CD4-positive, alpha-beta T cell (primary cell): ENCODE data around the gene CDH4. TPM values are rescaled to one million over a fixed set of nuclear protein-coding genes. Genes with fewer than 3 reads are reported as not detected.

Experiments used
- ATAC-seq: fragments of 200-7000 bp; cut with Tn5 transposase; one replicate; pipeline ENCODE4 v1.10.0; 2022; ENCODE audit warnings: mild to moderate bottlenecking; ENCODE audit not compliant: poor library complexity
- CTCF ChIA-PET: fragments of 350-600 bp; sonication (Branson Sonifier 250); formaldehyde crosslinking; loops from one replicate; lab custom pipeline; 2021; ENCODE audit warnings: antibody characterized with exemption, inconsistent platforms; lab: Charles Lee
- POLR2A ChIA-PET: fragments of 350-600 bp; sonication (Branson Sonifier 250); formaldehyde crosslinking; loops from one replicate; lab custom pipeline; 2021; ENCODE audit warnings: antibody characterized with exemption, inconsistent platforms; lab: Charles Lee
- DNase-seq, 14 experiments: peaks; one replicate each; pipeline ENCODE4 v3.0.0-alpha.2; 2013 to 2020; ENCODE audit warnings: mixed read lengths in 2 of 14
- H3K27ac ChIP-seq, 2 donors: one replicate each; pipeline versions ENCODE4 v1.5.1 to v1.7.0; 2013; ENCODE audit warnings: low read length in 2 of 2, low read depth in 1 of 2, mild to moderate bottlenecking in 1 of 2
- H3K27me3 ChIP-seq, 2 experiments: 1 replicate in 1 of 2; 2 replicates in 1 of 2; pipeline versions ENCODE4 v1.6.1 to v1.7.0; 2013; ENCODE audit warnings: low read length in 2 of 2, control low read depth in 1 of 2, mild to moderate bottlenecking in 1 of 2, moderate library complexity in 1 of 2; ENCODE audit not compliant: insufficient read depth in 2 of 2, control insufficient read depth in 1 of 2
- H3K36me3 ChIP-seq: one replicate; pipeline ENCODE4 v1.6.1; 2013; ENCODE audit warnings: low read length, control low read depth; ENCODE audit not compliant: insufficient read depth
- H3K4me1 ChIP-seq: one replicate; pipeline ENCODE4 v1.6.1; 2013; ENCODE audit warnings: low read length, control low read depth; ENCODE audit not compliant: insufficient read depth
- H3K4me3 ChIP-seq: one replicate; pipeline ENCODE4 v1.5.1; 2013; ENCODE audit warnings: mild to moderate bottlenecking, low read length, moderate library complexity
- H3K9me3 ChIP-seq, 2 experiments: 1 replicate in 1 of 2; 2 replicates in 1 of 2; pipeline versions ENCODE4 v1.6.1 to v1.7.0; 2013; ENCODE audit warnings: low read length in 2 of 2, mild to moderate bottlenecking in 2 of 2, control low read depth in 1 of 2, moderate library complexity in 1 of 2; ENCODE audit not compliant: control insufficient read depth in 1 of 2, insufficient read depth in 1 of 2
- H3K27ac Mint-ChIP-seq: one replicate; pipeline ENCODE4 v1.8.0; 2020; ENCODE audit warnings: mixed read lengths
- H3K27me3 Mint-ChIP-seq: one replicate; pipeline ENCODE4 v1.8.0; 2021; ENCODE audit warnings: mixed read lengths
- H3K36me3 Mint-ChIP-seq: one replicate; pipeline ENCODE4 v1.8.0; 2021; ENCODE audit warnings: low read depth, mixed read lengths
- H3K4me1 Mint-ChIP-seq: one replicate; pipeline ENCODE4 v1.8.0; 2021; ENCODE audit warnings: low read depth, mixed read lengths
- H3K4me3 Mint-ChIP-seq: one replicate; pipeline ENCODE4 v1.8.0; 2020; ENCODE audit warnings: mild to moderate bottlenecking, mixed read lengths
- H3K9me3 Mint-ChIP-seq: one replicate; pipeline ENCODE4 v1.8.0; 2020; ENCODE audit warnings: mixed read lengths
- intact Hi-C, 2 experiments: fragments of 100-400 bp; cut with DNase I in 1 of 2; cut with micrococcal nuclease in 1 of 2; formaldehyde crosslinking; loops; one replicate each; pipeline versions ENCODE4 v1.15.1 to v1.9.0; 2023 to 2025; cut with DNase I, micrococcal nuclease
- total RNA-seq, 174 experiments: library from RNA in 2 of 174; stranded (reverse) in 2 of 174; gene quantifications; one replicate each; pipeline ENCODE4 v1.2.3 and lab custom pipeline; 2021 to 2026
- TF ChIP-seq, protein P1 (sequence below): fragments of 200-600 bp; IDR thresholded peaks from one replicate; pipeline ENCODE4 v1.8.0; 2022; ENCODE audit warnings: antibody characterized with exemption, mild to moderate bottlenecking

Gene CDH4
- total RNA-seq, 2 experiments from 2014 or later: 0.11 TPM

DNA sequence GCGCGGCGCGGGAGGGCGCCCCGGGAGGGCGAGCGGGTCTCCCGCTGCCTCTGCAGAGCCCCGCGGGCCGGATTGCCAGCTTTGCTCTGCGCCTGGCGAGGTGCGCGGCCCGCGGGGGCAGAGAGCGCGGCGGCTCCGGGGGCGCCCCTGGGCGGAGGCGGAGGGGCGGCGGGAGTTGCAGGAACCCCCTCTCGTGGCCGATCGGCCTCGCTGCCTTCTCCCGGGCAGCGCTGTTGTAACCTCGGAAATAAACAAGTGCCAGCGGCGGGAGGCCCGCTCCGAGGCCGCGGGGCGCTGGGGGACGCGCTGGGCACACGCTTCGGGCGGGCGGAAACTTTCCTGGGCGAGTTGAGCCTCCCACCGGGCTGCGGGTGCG lies 1.2 kb downstream of the CDH4 start:
- no peaks in the 10 kb centered on the region for H3K4me1 Mint-ChIP-seq
- no peak overlapping the region for H3K4me3 Mint-ChIP-seq
- TF ChIP-seq, protein P1, sequence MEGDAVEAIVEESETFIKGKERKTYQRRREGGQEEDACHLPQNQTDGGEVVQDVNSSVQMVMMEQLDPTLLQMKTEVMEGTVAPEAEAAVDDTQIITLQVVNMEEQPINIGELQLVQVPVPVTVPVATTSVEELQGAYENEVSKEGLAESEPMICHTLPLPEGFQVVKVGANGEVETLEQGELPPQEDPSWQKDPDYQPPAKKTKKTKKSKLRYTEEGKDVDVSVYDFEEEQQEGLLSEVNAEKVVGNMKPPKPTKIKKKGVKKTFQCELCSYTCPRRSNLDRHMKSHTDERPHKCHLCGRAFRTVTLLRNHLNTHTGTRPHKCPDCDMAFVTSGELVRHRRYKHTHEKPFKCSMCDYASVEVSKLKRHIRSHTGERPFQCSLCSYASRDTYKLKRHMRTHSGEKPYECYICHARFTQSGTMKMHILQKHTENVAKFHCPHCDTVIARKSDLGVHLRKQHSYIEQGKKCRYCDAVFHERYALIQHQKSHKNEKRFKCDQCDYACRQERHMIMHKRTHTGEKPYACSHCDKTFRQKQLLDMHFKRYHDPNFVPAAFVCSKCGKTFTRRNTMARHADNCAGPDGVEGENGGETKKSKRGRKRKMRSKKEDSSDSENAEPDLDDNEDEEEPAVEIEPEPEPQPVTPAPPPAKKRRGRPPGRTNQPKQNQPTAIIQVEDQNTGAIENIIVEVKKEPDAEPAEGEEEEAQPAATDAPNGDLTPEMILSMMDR: no peak
- ATAC-seq: no peak
- no peak for DNase-seq
- ChIA-PET POLR2A (no interaction called here), CTCF (no interaction called here)
- peaks cover 65% of the 10 kb centered on the region for H3K27me3 Mint-ChIP-seq
- Histone ChIP-seq H3K36me3 (no peaks in the 10 kb centered on the region), H3K4me1 (peaks cover 2% of the 10 kb centered on the region), H3K9me3 (peaks cover 0 to 24% of the 10 kb centered on the region in 2 experiments), H3K27me3 (peaks cover 31 to 48% of the 10 kb centered on the region in 2 experiments), H3K4me3 (no peak overlapping the region), H3K27ac (no peak overlapping the region)
- H3K27ac Mint-ChIP-seq: no peak overlapping the region
- intact Hi-C loops: no loop called here
- H3K9me3 Mint-ChIP-seq: no peaks in the 10 kb centered on the region
- H3K36me3 Mint-ChIP-seq: no peaks in the 10 kb centered on the region

DNA sequence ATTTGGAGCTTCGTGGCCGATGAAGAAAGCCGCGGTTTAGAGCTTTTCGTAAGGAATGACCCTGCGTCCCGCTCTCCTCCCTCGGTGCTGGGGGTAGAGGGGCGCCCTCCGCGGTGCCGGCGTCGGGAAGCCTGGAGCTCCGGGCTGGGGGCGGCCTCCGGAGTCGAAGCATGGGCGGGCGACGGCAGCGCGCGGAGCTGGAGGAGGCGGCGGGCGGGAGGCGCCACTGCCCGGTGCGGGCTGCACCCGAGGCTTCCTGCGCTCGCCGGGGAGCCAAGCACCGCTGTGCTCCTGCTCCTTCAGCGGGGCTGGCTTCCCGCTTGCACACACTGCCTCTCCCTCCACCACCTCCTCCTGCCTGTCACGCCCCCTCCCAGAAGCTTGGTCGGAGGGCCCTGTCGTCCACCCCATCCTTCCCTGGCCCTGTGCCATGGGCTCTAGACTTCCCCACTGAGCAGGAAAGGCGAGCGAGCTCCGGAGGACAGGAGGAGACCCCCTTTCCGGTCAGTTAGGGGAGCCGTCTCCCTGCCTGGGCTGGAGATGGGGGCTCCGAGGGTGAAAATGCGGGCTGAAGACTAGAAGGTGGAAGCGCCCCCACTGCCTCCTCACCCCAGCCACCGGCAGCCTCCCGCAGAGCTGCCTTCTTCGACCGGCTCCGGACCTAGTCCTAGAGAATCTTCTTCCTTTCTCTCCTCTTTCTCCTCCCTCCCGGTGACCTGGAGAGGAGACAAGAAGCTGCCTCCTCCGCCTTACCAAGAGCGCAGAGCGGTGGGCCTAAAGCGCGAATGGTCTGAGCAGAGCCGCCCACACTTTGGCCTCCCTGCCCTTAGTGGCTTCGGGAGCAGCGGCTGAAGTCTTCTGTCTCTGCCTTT lies 1.8 kb downstream of the CDH4 start:
- DNase-seq: no peak
- Mint-ChIP-seq H3K9me3 (no peaks in the 10 kb centered on the region), H3K4me3 (no peak overlapping the region), H3K4me1 (no peaks in the 10 kb centered on the region), H3K36me3 (no peaks in the 10 kb centered on the region), H3K27me3 (peaks cover 68% of the 10 kb centered on the region), H3K27ac (no peak overlapping the region)
- POLR2A ChIA-PET: no interaction called here
- Histone ChIP-seq H3K36me3 (no peaks in the 10 kb centered on the region), H3K4me1 (peaks cover 2% of the 10 kb centered on the region), H3K9me3 (peaks cover 0 to 24% of the 10 kb centered on the region in 2 experiments), H3K27ac (no peak overlapping the region), H3K27me3 (peaks cover 28 to 48% of the 10 kb centered on the region in 2 experiments), H3K4me3 (no peak overlapping the region)
- no peak for ATAC-seq
- CTCF ChIA-PET: no interaction called here
- TF ChIP-seq, protein P1: no peak
- intact Hi-C loops: no loop called here

DNA sequence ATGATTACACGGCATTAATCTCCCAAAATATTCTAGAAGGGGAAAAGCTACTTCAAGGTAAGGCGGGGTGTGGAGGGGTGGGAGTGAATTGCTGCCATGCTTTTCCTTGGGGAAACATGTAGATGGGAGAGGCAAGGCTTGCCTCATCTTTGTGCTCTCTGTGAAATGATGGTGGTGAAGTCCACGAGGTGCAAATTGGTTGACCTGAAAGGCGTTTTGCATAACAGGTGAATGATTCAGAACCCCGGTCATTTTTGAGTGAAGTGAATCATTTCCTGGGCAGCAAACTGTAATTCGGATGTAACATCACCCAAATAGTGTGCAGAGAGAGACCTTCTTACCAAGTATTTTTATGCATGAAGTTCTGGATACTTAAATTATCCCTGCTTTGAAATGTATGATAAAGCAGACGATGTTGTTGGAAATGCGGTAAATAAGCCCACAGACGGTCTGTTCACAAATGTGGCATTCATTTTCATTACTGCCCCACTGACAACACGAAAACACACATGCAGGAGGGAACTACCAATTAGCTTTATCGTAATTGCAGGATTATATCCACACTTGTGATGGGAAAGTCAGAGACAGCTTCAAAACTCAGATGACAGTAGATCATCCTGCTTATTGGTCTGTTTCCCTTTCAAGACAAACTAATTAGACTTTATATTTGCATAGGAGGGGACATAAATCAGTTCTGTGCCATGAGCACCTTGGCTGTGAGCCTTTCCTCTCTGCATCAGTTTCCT lies 3.0 kb downstream of the CDH4 start:
- H3K4me3 Mint-ChIP-seq: no peak overlapping the region
- Histone ChIP-seq H3K27me3 (peaks cover 22 to 47% of the 10 kb centered on the region in 2 experiments), H3K36me3 (no peaks in the 10 kb centered on the region), H3K4me3 (no peak overlapping the region), H3K4me1 (peaks cover 2% of the 10 kb centered on the region), H3K9me3 (peaks cover 0 to 24% of the 10 kb centered on the region in 2 experiments), H3K27ac (no peak overlapping the region)
- TF ChIP-seq, protein P1: no peak
- no peak overlapping the region for H3K27ac Mint-ChIP-seq
- no peaks in the 10 kb centered on the region for H3K9me3 Mint-ChIP-seq
- H3K36me3 Mint-ChIP-seq: no peaks in the 10 kb centered on the region
- CTCF ChIA-PET: no interaction called here
- H3K4me1 Mint-ChIP-seq: no peaks in the 10 kb centered on the region
- POLR2A ChIA-PET: no interaction called here
- intact Hi-C loops: no loop called here
- no peak for DNase-seq
- no peak for ATAC-seq
- peaks cover 67% of the 10 kb centered on the region for H3K27me3 Mint-ChIP-seq
